NCI-H2081 treated with DMSO at 0.1 percent for 48 hours (cell line): ENCODE measurements around the gene AVPR2.

Source experiments
- DNase-seq: peaks from one replicate; lab custom pipeline; 2025; lab: John Stamatoyannopoulos, UW

AVPR2 gene

GRCh38 chrX:153885968-153886903 lies 18.2 kb upstream of the AVPR2 start, which contains the start of gene L1CAM:
Gene L1CAM, minus strand, starts transcription at chrX:153886173. Its CDS starts 10,337 bp downstream, at chrX:153875836.
- DNase-seq: no peak

GRCh38 chrX:153886915-153887314 lies 17.6 kb upstream of the AVPR2 start:
- no peak for DNase-seq

- DNase-seq: no peak
Observed at GRCh38 chrX:153887385-153887784, 17.1 kb upstream of the AVPR2 start.

- no peak for DNase-seq
Observed at GRCh38 chrX:153888344-153888743, 16.1 kb upstream of the AVPR2 start.

- DNase-seq: no peak
Observed at GRCh38 chrX:153889123-153889522, 15.3 kb upstream of the AVPR2 start.

- no peak for DNase-seq
Observed at GRCh38 chrX:153897899-153898298, 6.6 kb upstream of the AVPR2 start.

- DNase-seq: no peak
Observed at GRCh38 chrX:153900831-153901752, 3.4 kb upstream of the AVPR2 start.

GRCh38 chrX:153901753-153902140 lies 2.7 kb upstream of the AVPR2 start:
- no peak for DNase-seq

- DNase-seq: no peak
Observed at GRCh38 chrX:153902385-153902784, 2.1 kb upstream of the AVPR2 start.

GRCh38 chrX:153903238-153903980 lies 1.1 kb upstream of the AVPR2 start:
- no peak for DNase-seq

- no peak for DNase-seq
Observed at GRCh38 chrX:153905481-153906095, 1.1 kb downstream of the AVPR2 start.

- no peak for DNase-seq
Observed at GRCh38 chrX:153906126-153906917, 1.8 kb downstream of the AVPR2 start.

- no peak for DNase-seq
Observed at GRCh38 chrX:153907456-153907855, 3.0 kb downstream of the AVPR2 start.

GRCh38 chrX:153908219-153908860 lies 3.9 kb downstream of the AVPR2 start:
- DNase-seq: no peak

GRCh38 chrX:153909024-153909979 lies 4.8 kb downstream of the AVPR2 start:
- no peak for DNase-seq

- DNase-seq: no peak
Observed at GRCh38 chrX:153909980-153910360, 5.5 kb downstream of the AVPR2 start.

- no peak for DNase-seq
Observed at GRCh38 chrX:153910446-153910845, 6.0 kb downstream of the AVPR2 start.

GRCh38 chrX:153911798-153912197 lies 7.3 kb downstream of the AVPR2 start:
- no peak for DNase-seq

GRCh38 chrX:153913211-153913610 lies 8.7 kb downstream of the AVPR2 start:
- no peak for DNase-seq
